ENCODE results near the gene RPS6KL1. TPM values are rescaled to one million over a fixed set of nuclear protein-coding genes. Genes with fewer than 3 reads are reported as not detected.

Gene RPS6KL1
- total RNA-seq, 1 experiment from 2014 or later = 1.8 TPM

DNA sequence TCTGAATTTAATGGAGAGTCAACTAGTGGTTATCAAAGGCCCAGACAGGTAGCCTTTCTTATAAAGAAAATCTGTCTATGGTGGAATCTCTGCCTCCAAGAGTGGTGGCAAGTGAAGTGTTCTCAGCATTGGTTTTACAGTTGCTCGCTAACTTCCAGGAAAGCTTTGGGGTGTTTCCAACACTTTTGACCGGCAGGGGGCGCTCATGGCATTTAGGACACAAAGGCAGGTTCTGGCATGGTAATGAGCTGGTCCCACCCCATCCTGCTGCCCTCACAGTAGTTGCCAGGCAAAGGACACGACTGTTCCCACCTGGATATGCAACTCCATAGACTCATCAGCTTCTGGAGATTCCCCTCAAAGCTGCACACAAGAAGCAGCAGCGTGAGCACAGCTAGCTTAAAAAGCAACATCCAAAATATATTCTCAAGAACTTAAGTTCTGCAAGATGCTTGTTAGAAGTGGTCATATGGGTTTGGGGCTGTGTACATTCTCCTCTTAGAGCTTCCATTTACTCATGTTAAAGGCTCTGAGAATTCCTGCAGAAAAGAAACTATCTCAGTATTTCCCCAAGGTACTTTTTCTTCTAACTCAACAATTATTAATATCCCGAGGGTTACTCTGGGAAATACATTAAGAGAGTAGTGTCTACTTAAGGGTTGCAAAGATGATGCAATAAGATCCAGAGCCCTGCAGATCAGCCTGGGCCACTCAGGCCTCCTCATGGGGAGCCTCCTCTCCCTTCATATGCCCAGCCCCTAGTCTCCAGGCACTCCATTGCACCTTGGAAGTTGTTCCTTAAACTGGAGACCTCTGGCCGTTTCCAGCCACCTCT is 61.9 kb downstream of the RPS6KL1 start:
- peak; percentile 83 to 93 for DNase-seq
- no peak overlapping the region for H3K27ac ChIP-seq
- H3K4me3 ChIP-seq = no peak overlapping the region

GRCh38 chr14:74859757-74860552 is 63.1 kb downstream of the RPS6KL1 start:
- H3K36me3 ChIP-seq = no peaks in the 10 kb centered on the region
- H3K27me3 ChIP-seq = no peaks in the 10 kb centered on the region
- no peak for DNase-seq
- no peak overlapping the region for H3K27ac ChIP-seq
- H3K9me3 ChIP-seq (replicated peaks) = no peaks in the 10 kb centered on the region
- no peaks in the 10 kb centered on the region for H3K4me1 ChIP-seq
- no peak overlapping the region for H3K4me3 ChIP-seq

More for the DNA sequence above, 61.9 kb downstream of the RPS6KL1 start:
- Histone ChIP-seq H3K4me1 (no peaks in the 10 kb centered on the region), H3K9me3 (replicated peaks) (no peaks in the 10 kb centered on the region), H3K27me3 (no peaks in the 10 kb centered on the region), H3K36me3 (no peaks in the 10 kb centered on the region)

DNA sequence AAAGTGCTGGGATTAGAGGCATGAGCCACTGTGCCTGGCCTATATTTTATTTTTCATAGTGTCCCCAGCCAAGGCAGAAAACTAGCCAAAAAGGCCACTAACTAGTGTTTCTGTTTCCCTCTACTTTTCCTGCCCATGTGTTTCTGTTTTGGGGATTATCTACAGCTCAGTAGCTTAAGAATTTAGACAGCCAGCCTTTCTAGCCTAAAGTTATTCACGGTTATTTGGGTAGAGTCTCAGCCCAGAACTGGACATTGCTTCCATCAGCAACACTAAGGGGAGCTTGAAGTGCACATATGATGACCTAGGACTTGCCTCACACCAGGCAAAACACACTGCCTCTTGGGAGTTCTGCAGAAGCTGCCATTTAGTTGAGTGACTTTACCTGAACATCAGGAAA is 65.0 kb downstream of the RPS6KL1 start:
- Histone ChIP-seq H3K27ac (no peak overlapping the region), H3K4me1 (no peaks in the 10 kb centered on the region), H3K36me3 (no peaks in the 10 kb centered on the region), H3K27me3 (no peaks in the 10 kb centered on the region), H3K9me3 (replicated peaks) (no peaks in the 10 kb centered on the region), H3K4me3 (no peak overlapping the region)
- DNase-seq = no peak

DNA sequence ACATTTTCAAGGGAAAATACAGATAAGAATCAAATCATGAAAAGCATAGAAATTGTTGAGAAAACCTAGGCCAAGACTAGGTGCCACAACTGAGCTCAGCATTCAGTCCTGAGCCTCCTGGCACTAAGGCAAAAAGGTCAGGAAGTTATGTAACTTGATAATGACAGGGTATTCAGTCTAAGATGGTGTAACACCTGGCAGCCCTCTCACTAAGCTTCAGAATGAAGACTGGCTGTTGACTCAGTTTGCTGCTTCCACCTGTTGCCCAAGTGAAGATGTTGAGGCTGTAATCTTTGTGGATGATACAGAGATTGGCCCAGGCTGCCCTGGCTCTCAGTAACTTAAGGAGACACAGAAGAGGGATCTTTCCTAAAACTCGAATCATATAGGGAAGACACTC is 66.7 kb downstream of the RPS6KL1 start:
- H3K4me1 ChIP-seq = no peaks in the 10 kb centered on the region
- no peak overlapping the region for H3K4me3 ChIP-seq
- no peak overlapping the region for H3K27ac ChIP-seq
- DNase-seq = no peak
- H3K36me3 ChIP-seq = no peaks in the 10 kb centered on the region
- H3K27me3 ChIP-seq = no peaks in the 10 kb centered on the region
- no peaks in the 10 kb centered on the region for H3K9me3 ChIP-seq (replicated peaks)

- Histone ChIP-seq H3K36me3 (no peaks in the 10 kb centered on the region), H3K4me1 (no peaks in the 10 kb centered on the region), H3K9me3 (replicated peaks) (no peaks in the 10 kb centered on the region), H3K4me3 (no peak overlapping the region), H3K27me3 (no peaks in the 10 kb centered on the region), H3K27ac (no peak overlapping the region)
- no peak for DNase-seq
These were observed 67.1 kb downstream of the RPS6KL1 start for GRCh38 chr14:74855945-74856344.

GRCh38 chr14:74855021-74855420 is 68.0 kb downstream of the RPS6KL1 start:
- no peak for DNase-seq
- Histone ChIP-seq H3K36me3 (no peaks in the 10 kb centered on the region), H3K27me3 (no peaks in the 10 kb centered on the region), H3K9me3 (replicated peaks) (no peaks in the 10 kb centered on the region), H3K4me1 (no peaks in the 10 kb centered on the region), H3K27ac (no peak overlapping the region), H3K4me3 (no peak overlapping the region)

Other genes with a start within 250 kb of the RPS6KL1 start
- 34.3 TPM in 2 replicates for gene AREL1, start 210.2 kb downstream of the RPS6KL1 start, total RNA-seq (2014; rRNA removed; shearing (Covaris generic))
- gene FCF1, start 210.1 kb downstream of the RPS6KL1 start, total RNA-seq (2014; rRNA removed; shearing (Covaris generic)) = 38.3 and 42.2 TPM in 2 replicates
- gene YLPM1, start 159.9 kb downstream of the RPS6KL1 start, total RNA-seq (2014; rRNA removed; shearing (Covaris generic)) = 37.2 and 43.9 TPM in 2 replicates
- gene PROX2, start 47.1 kb downstream of the RPS6KL1 start, total RNA-seq (2014; rRNA removed; shearing (Covaris generic)) = not detected in 2 replicates
- 41.6 and 49.8 TPM in 2 replicates for gene DLST, start 41.3 kb downstream of the RPS6KL1 start, total RNA-seq (2014; rRNA removed; shearing (Covaris generic))
- 115 and 120 TPM in 2 replicates for gene PGF, start 32.3 kb upstream of the RPS6KL1 start, total RNA-seq (2014; rRNA removed; shearing (Covaris generic))
- gene EIF2B2, start 79.7 kb upstream of the RPS6KL1 start, total RNA-seq (2014; rRNA removed; shearing (Covaris generic)) = 56.8 and 64.7 TPM in 2 replicates
- gene MLH3, start 128.2 kb upstream of the RPS6KL1 start, total RNA-seq (2014; rRNA removed; shearing (Covaris generic)) = 6.9 and 9.3 TPM in 2 replicates
- gene ACYP1, start 140.8 kb upstream of the RPS6KL1 start, total RNA-seq (2014; rRNA removed; shearing (Covaris generic)) = 31.9 and 43.1 TPM in 2 replicates
- gene ZC2HC1C, start 146.4 kb upstream of the RPS6KL1 start, total RNA-seq (2014; rRNA removed; shearing (Covaris generic)) = not detected in 2 replicates
- gene NEK9, start 203.8 kb upstream of the RPS6KL1 start, total RNA-seq (2014; rRNA removed; shearing (Covaris generic)) = 40.0 and 44.8 TPM in 2 replicates